Measurements from ENCODE around the gene KBTBD6. TPM values are rescaled to one million over a fixed set of nuclear protein-coding genes. Genes with fewer than 3 reads are reported as not detected.
"Not testable (repeated sequence)": the region's sequence is repeated elsewhere in the genome, so short reads cannot be mapped to it uniquely, and the experiment has no call there.

KBTBD6 gene, protein sequence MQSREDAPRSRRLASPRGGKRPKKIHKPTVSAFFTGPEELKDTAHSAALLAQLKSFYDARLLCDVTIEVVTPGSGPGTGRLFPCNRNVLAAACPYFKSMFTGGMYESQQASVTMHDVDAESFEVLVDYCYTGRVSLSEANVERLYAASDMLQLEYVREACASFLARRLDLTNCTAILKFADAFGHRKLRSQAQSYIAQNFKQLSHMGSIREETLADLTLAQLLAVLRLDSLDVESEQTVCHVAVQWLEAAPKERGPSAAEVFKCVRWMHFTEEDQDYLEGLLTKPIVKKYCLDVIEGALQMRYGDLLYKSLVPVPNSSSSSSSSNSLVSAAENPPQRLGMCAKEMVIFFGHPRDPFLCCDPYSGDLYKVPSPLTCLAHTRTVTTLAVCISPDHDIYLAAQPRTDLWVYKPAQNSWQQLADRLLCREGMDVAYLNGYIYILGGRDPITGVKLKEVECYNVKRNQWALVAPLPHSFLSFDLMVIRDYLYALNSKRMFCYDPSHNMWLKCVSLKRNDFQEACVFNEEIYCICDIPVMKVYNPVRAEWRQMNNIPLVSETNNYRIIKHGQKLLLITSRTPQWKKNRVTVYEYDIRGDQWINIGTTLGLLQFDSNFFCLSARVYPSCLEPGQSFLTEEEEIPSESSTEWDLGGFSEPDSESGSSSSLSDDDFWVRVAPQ
- total RNA-seq (2014; rRNA removed; shearing (Covaris generic); ENCODE audit: low replicate concordance) = 2.5 and 3.5 TPM in 2 replicates

DNA sequence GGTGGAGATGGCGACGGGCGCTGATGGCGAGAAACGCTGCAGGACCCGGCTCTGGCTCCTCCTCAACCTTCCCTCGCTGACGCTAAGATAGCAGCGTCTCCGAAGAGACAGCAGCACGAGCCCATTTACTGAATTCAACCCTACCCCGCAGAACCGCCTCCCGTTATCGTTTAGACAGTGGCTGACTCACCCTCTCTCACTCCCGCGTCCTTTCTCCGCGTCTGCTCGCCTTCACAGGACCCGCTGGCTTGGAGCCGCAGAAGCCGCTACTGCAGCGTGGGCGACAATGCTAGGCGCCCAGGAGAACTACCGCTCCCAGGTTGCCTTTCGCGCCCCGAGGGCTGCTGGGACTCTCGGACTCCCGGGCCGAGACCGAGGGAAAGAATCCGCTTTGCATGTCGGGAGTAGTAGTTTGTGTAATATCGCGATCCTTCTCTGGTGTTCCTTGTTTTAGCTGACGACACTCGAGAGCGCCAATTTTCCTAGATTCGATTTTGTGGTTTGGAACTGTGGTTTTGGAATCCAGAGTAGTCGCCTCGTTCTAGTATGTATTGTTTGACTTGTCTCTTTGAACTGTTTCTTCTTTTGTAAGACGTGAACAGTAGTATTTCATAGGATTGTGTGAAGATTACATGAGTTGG, at the start of gene KBTBD6:
KBTBD6 (minus strand) TSS at position 291 of the 641 bp plus-strand sequence. CDS start 291 bp downstream, outside the sequence.
- peak; percentile 95 for DNase-seq (ENCODE audit: low read depth)
- in situ Hi-C loops (cut with HindIII; ENCODE audit: low pct_unique_long_range_greater_than_20kb, low sequenced_read_pairs) = no loop called here

- in situ Hi-C loops (cut with HindIII; ENCODE audit: low pct_unique_long_range_greater_than_20kb, low sequenced_read_pairs) = no loop called here
- no peak for DNase-seq (ENCODE audit: low read depth)
Observed at GRCh38 chr13:41182231-41182630, 49.6 kb upstream of the KBTBD6 start.

DNA sequence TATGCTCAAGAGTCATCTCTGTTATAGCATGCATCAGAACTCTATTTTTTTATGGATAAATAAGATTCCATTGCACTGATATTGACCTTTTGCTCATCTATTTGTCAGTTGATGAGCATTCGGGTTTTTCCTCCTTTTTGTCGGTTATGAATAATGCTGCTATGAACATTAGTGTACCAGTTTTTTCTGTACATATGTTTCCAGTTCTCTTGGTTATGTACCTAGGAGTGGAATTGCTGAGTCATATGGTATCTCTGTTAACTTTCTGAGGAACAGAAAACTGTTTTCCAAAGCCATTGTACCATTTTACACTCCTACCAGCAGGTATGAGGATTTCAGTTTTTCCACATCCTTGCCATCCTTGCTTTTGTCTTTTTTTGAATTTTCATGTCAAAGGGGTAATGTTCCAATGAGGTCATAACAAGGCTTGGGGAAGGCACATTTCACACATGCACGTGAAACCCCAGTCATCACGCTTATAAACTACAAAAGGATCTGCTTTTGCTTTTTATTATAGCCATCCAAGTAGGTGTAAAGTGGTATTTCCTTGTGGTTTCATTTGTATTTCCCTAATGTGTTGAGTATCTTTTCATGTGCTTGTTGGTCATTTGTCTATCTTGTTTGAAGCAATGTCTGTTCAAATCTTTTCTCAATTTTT, 47.1 kb upstream of the KBTBD6 start:
- in situ Hi-C loops (cut with HindIII; ENCODE audit: low pct_unique_long_range_greater_than_20kb, low sequenced_read_pairs) = no loop called here
- no peak for DNase-seq (ENCODE audit: low read depth)

DNA sequence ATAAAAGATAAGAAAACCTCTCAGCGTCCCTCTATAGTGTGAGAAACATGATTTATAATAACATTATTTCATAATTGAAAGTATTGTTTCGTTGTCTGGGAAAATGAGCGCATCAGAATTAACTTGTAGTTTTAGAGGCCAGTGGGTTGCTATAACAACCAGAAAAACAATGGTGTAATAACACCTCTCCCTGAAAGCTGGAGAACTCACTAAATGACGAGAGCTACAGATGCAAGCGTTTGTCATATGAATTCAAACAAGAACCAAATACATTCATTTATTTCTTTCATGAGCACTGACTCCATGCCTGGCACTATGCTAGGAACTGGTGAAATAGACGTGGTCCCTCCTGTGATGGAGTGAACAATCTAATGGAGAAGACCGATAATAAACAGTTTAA, 45.4 kb upstream of the KBTBD6 start:
- DNase-seq (ENCODE audit: low read depth) = no peak
- in situ Hi-C loops (cut with HindIII; ENCODE audit: low pct_unique_long_range_greater_than_20kb, low sequenced_read_pairs) = no loop called here

GRCh38 chr13:41177616-41178015, 45.0 kb upstream of the KBTBD6 start:
- no peak for DNase-seq (ENCODE audit: low read depth)
- in situ Hi-C loops (cut with HindIII; ENCODE audit: low pct_unique_long_range_greater_than_20kb, low sequenced_read_pairs) = no loop called here

GRCh38 chr13:41175576-41175975, 43.0 kb upstream of the KBTBD6 start:
- DNase-seq (ENCODE audit: low read depth); in situ Hi-C loops (cut with HindIII; ENCODE audit: low pct_unique_long_range_greater_than_20kb, low sequenced_read_pairs): not testable (repeated sequence)

- in situ Hi-C loops (cut with HindIII; ENCODE audit: low pct_unique_long_range_greater_than_20kb, low sequenced_read_pairs) = no loop called here
- DNase-seq (ENCODE audit: low read depth) = no peak
Observed at GRCh38 chr13:41162151-41162550, 29.5 kb upstream of the KBTBD6 start.

- in situ Hi-C loops (cut with HindIII; ENCODE audit: low pct_unique_long_range_greater_than_20kb, low sequenced_read_pairs) = no loop called here
- no peak for DNase-seq (ENCODE audit: low read depth)
Observed at GRCh38 chr13:41159174-41159573, 26.6 kb upstream of the KBTBD6 start.

- in situ Hi-C loops (cut with HindIII; ENCODE audit: low pct_unique_long_range_greater_than_20kb, low sequenced_read_pairs) = no loop called here
- DNase-seq (ENCODE audit: low read depth) = no peak
Observed at GRCh38 chr13:41157048-41157717, 24.6 kb upstream of the KBTBD6 start.

DNA sequence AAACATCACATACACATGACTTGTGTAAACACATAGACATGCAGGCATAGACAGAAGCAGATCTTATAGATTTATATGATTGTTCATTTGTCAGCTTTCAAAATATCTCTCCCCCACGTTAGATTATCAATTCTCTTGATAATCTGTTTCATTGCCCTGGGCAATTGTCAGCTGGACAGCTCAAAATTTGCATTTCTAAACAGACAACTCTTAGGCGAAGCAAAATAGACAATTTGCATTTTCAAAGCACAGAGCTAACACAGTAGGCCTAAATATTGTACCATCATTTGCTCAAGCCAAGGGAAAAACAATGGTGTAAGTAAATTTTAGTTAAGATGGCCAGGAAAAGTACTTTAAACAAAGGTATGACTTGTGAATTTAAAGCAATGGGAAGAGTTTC, 24.0 kb upstream of the KBTBD6 start:
- no peak for DNase-seq (ENCODE audit: low read depth)
- in situ Hi-C loops (cut with HindIII; ENCODE audit: low pct_unique_long_range_greater_than_20kb, low sequenced_read_pairs) = no loop called here

DNA sequence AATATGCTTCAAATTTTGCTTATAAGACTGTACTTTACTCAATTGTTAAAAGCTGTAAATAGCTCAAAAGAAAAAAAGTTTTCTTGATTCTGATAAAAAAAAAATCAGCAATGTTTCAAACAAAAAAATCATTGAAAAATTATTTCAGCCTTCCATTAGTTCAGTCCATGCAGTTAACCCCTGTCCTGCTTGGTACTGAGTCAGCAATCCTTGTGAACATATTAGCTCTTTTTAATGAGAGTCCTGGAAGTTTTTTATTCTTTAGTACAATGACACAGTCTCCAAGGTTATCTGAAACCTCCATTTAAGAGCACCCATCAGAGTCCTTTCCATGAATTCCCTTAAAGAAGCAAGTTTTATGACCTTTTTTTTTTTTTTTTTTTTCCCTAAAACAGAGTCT, 21.4 kb upstream of the KBTBD6 start:
- in situ Hi-C loops (cut with HindIII; ENCODE audit: low pct_unique_long_range_greater_than_20kb, low sequenced_read_pairs) = no loop called here
- DNase-seq (ENCODE audit: low read depth) = no peak

DNA sequence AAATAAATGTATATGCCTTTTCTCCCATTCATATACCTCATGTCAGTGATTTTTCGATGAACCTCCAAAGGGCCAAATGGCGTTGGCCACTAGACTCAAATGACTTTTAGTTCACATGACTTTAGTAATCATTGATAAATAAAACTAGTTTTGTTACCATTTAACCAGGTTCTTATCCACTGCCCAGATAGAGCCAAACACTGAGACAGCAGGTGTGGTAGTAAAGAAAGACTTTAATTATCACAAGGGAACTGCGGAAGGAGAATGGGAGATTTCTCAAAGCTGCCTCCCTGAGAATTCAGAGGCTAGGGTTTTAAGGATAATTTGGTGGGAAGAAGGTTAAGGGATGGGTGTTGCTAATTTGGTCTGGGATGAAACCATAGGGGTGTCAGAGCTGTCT, 19.4 kb upstream of the KBTBD6 start:
- DNase-seq (ENCODE audit: low read depth) = no peak
- in situ Hi-C loops (cut with HindIII; ENCODE audit: low pct_unique_long_range_greater_than_20kb, low sequenced_read_pairs) = no loop called here

DNA sequence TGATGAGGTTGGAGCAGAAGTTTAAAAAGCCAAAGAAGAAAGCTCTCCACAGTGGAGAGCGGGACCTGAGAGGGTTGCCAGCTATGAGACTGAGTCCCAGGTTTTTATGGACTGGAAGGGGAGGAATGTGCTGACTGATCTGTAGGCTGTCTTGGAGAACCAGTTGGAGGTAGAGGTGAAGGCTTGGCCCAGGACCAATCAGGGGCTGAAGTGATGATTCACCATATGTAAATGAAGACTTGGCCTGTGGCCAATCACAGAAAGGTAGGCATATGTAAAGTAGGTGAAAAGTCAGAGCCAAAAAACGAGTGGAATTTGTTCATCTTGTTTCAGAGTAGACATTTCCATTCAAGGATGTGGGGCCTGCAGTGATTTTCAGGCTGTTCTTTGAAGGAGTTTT, 17.5 kb upstream of the KBTBD6 start:
- in situ Hi-C loops (cut with HindIII; ENCODE audit: low pct_unique_long_range_greater_than_20kb, low sequenced_read_pairs) = no loop called here
- no peak for DNase-seq (ENCODE audit: low read depth)

GRCh38 chr13:41148419-41149283, 16.0 kb upstream of the KBTBD6 start:
- no peak for DNase-seq (ENCODE audit: low read depth)
- in situ Hi-C loops (cut with HindIII; ENCODE audit: low pct_unique_long_range_greater_than_20kb, low sequenced_read_pairs) = no loop called here

GRCh38 chr13:41145136-41145908, 12.7 kb upstream of the KBTBD6 start:
- no peak for DNase-seq (ENCODE audit: low read depth)
- in situ Hi-C loops (cut with HindIII; ENCODE audit: low pct_unique_long_range_greater_than_20kb, low sequenced_read_pairs) = no loop called here

GRCh38 chr13:41144576-41144975, 12.0 kb upstream of the KBTBD6 start:
- in situ Hi-C loops (cut with HindIII; ENCODE audit: low pct_unique_long_range_greater_than_20kb, low sequenced_read_pairs) = no loop called here
- no peak for DNase-seq (ENCODE audit: low read depth)

All from Caki2 (cell line).